ENCODE measurements around the gene PDIA2.

Gene PDIA2

GRCh38 chr16:269061-269796, 13.7 kb upstream of the PDIA2 start:
- no peak for TF ChIP-seq RAD21 (IDR thresholded peaks at IDR 0.05; ENCODE audit: low read depth)
- no peak for TF ChIP-seq EGR1 (IDR thresholded peaks at IDR 0.05)
- TF ChIP-seq TEAD4 (IDR thresholded peaks at IDR 0.05), result no peak
- no peak for TF ChIP-seq FOXM1 (IDR thresholded peaks at IDR 0.05; ENCODE audit: borderline replicate concordance, low read depth)
- no peak for TF ChIP-seq TAF1 (IDR thresholded peaks at IDR 0.05; ENCODE audit: low read depth)
- TF ChIP-seq CEBPB (IDR thresholded peaks at IDR 0.05), result no peak
- TF ChIP-seq TCF12 (IDR thresholded peaks at IDR 0.05; ENCODE audit: low read depth), result no peak
- TF ChIP-seq EP300 (IDR thresholded peaks at IDR 0.05; ENCODE audit: borderline replicate concordance), result no peak
- TF ChIP-seq ZBTB7A (IDR thresholded peaks at IDR 0.05; ENCODE audit: low read depth), result no peak

DNA sequence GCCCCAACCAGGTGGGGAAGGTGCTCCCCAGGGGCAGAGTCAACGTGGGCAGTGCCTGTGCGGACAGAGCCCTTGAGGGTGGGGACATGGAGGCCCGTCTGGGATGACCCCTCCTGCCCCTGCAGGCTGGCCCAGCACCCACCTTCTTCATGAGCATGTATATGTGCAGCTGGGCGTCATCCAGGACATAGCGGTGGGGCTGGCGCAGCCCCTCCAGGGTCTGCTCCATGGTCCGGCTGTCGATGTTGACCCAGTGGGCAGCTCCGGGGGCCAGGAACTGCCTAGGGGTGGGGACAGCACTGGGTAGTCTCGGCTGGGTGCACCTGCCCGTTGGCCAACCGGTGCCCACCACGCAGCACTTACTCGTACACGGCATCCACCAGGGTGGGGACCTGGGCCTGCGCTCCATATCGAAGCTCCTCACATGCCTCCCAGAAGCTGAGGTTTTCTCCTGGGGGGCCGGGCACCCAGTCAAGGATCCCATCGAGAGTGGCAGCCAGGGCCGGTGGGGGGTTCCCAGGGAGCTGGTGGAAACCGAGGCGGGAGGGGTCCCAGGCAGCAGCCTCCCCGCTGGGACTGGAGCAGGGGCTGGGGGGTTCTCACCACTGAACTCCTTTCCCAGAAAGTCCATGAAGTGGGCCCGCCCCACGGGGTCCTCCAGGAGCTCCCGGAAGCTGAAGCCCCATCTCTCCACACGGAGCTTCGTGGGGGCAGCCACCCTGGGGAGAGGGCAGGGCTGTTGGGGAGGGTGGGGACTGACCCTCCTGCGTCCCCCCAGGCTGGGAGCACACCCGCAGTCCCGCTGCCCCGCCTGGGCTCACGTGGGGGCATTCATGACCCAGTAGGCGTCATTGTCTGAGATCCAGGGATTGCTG, 12.3 kb upstream of the PDIA2 start:
- TF ChIP-seq YY1 (IDR thresholded peaks at IDR 0.05; ENCODE audit: low read depth) (no peak), CEBPB (IDR thresholded peaks at IDR 0.05) (no peak), CREB1 (IDR thresholded peaks at IDR 0.05; ENCODE audit: low read depth) (no peak), EP300 (IDR thresholded peaks at IDR 0.05; ENCODE audit: borderline replicate concordance) (no peak), FOXM1 (IDR thresholded peaks at IDR 0.05; ENCODE audit: borderline replicate concordance, low read depth) (no peak), TAF1 (IDR thresholded peaks at IDR 0.05; ENCODE audit: low read depth) (no peak), NFIC (IDR thresholded peaks at IDR 0.05) (no peak), MAX (IDR thresholded peaks at IDR 0.05) (no peak), TCF12 (IDR thresholded peaks at IDR 0.05; ENCODE audit: low read depth) (no peak)

DNA sequence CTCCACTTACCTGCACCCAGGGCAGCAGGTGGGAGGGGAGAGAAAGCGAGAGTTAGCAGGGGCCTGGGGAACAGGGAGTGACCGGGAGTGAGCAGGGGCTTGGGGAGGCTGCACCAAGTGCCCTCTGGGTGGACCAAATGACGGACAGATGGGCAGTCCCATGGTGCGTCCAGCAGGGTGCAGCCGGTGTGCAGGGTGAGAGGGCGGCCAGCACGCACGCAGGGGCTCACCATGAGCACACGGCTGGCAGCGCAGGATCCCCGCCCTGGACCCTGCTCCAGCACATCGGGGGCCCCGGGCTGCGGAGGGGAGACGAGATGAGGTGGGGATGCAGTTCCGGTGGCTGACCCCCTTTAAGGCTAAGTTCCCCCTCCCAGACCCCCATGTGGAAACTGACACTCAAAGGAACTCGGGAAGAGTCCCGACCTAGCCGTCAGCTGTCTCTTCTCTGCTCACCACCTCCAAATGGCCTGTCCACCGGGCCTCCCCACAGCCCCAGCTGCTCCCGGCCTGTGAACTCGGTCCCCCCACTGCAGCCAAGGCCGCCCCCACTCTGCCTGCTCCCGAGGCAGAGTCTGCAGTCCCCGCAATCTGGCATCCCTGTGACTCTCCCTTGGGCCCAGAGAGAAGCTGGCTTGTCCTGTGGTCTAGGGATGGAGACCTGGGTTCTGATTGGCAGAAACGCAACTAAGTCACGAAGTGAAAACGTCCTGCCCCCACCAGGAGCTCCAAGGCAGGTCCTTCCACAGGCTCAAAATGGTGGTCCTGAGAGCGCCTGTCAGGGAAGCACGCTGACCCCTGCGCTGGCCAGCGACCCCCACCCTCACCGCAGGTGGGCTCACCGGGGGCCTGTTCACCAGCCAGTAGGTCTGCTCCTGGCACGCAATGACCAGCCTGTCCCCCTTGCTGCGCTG, 10.1 kb upstream of the PDIA2 start:
- TF ChIP-seq ZBTB7A (IDR thresholded peaks at IDR 0.05; ENCODE audit: low read depth), result no peak
- no peak for TF ChIP-seq TAF1 (IDR thresholded peaks at IDR 0.05; ENCODE audit: low read depth)
- no peak for TF ChIP-seq FOXM1 (IDR thresholded peaks at IDR 0.05; ENCODE audit: borderline replicate concordance, low read depth)
- no peak for TF ChIP-seq YY1 (IDR thresholded peaks at IDR 0.05; ENCODE audit: low read depth)
- TF ChIP-seq CEBPB (IDR thresholded peaks at IDR 0.05), result no peak
- TF ChIP-seq EP300 (IDR thresholded peaks at IDR 0.05; ENCODE audit: borderline replicate concordance), result no peak
- TF ChIP-seq TEAD4 (IDR thresholded peaks at IDR 0.05), result no peak
- no peak for TF ChIP-seq NFIC (IDR thresholded peaks at IDR 0.05)
- TF ChIP-seq MAX (IDR thresholded peaks at IDR 0.05), result no peak
- TF ChIP-seq EGR1 (IDR thresholded peaks at IDR 0.05), result no peak
- TF ChIP-seq, protein P1, sequence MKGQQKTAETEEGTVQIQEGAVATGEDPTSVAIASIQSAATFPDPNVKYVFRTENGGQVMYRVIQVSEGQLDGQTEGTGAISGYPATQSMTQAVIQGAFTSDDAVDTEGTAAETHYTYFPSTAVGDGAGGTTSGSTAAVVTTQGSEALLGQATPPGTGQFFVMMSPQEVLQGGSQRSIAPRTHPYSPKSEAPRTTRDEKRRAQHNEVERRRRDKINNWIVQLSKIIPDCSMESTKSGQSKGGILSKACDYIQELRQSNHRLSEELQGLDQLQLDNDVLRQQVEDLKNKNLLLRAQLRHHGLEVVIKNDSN (IDR thresholded peaks at IDR 0.05), result no peak
- TF ChIP-seq TCF12 (IDR thresholded peaks at IDR 0.05; ENCODE audit: low read depth), result no peak
- no peak for TF ChIP-seq CREB1 (IDR thresholded peaks at IDR 0.05; ENCODE audit: low read depth)
- no peak for TF ChIP-seq RAD21 (IDR thresholded peaks at IDR 0.05; ENCODE audit: low read depth)
- no peak for TF ChIP-seq REST (IDR thresholded peaks at IDR 0.05; ENCODE audit: low read depth)

DNA sequence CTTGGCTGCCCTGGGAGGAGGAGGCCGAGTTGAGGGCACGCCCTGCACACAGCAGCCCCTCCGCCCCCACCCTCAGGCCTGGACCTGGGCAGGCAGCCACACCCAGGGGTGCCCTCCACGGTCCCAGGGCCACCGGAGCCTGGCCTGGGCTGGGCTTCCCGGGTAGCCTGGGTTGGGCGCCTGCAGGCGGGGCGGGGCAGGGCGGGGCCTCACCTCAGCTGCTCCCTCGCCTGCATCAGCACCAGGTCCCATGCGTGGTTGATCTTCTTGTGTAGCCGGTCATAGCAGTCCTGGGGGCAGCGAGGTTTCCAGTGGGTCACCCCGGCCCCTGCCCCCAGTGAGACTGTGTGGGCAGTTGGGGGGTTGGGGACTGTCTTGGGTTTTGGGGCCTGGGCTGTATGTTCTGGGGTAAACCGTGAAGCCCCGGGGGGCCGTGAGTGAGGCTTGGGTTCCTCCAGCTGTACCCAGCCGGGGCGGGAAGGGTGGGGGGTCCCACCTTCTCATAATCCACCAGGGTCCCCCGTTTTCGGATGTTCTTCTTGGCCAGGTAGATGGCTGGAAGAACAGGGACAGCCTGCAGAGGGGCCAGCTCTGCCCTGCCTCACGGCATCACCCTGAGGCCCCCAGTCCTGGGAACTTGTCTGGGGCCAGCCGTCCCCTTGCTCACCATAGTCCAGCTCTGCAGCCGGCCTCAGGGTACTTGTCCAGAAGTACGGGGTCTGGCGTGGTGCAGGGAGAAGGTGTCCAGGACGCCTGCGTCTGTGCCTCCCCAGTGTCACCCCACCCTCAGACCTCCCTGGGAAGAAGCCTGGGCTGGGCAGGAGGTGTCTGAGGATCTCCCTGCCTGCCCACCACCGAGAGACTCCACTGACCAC, 9.2 kb upstream of the PDIA2 start:
- TF ChIP-seq CEBPB (IDR thresholded peaks at IDR 0.05) (no peak), ZBTB7A (IDR thresholded peaks at IDR 0.05; ENCODE audit: low read depth) (peak; percentile 84), CREB1 (IDR thresholded peaks at IDR 0.05; ENCODE audit: low read depth) (no peak), MAX (IDR thresholded peaks at IDR 0.05) (0 out of 2 replicates have a peak, but pooled peaks have one; percentile 18)

GRCh38 chr16:275041-275641, 7.8 kb upstream of the PDIA2 start:
- TF ChIP-seq ZBTB7A (IDR thresholded peaks at IDR 0.05; ENCODE audit: low read depth) (0 out of 2 replicates have a peak, but pooled peaks have one; percentile 39), TAF1 (IDR thresholded peaks at IDR 0.05; ENCODE audit: low read depth) (no peak), MAX (IDR thresholded peaks at IDR 0.05) (peak; percentile 91), NFIC (IDR thresholded peaks at IDR 0.05) (no peak), REST (IDR thresholded peaks at IDR 0.05; ENCODE audit: low read depth) (no peak), EP300 (IDR thresholded peaks at IDR 0.05; ENCODE audit: borderline replicate concordance) (no peak), TCF12 (IDR thresholded peaks at IDR 0.05; ENCODE audit: low read depth) (no peak), FOXM1 (IDR thresholded peaks at IDR 0.05; ENCODE audit: borderline replicate concordance, low read depth) (no peak)
